ENCODE data around the gene SLC22A23. TPM values are rescaled to one million over a fixed set of nuclear protein-coding genes. Genes with fewer than 3 reads are reported as not detected.
"Not testable (repeated sequence)": the region's sequence is repeated elsewhere in the genome, so short reads cannot be mapped to it uniquely, and the experiment has no call there.

Gene SLC22A23
- total RNA-seq, 1 donor from 2014 or later: 18.7 TPM

DNA sequence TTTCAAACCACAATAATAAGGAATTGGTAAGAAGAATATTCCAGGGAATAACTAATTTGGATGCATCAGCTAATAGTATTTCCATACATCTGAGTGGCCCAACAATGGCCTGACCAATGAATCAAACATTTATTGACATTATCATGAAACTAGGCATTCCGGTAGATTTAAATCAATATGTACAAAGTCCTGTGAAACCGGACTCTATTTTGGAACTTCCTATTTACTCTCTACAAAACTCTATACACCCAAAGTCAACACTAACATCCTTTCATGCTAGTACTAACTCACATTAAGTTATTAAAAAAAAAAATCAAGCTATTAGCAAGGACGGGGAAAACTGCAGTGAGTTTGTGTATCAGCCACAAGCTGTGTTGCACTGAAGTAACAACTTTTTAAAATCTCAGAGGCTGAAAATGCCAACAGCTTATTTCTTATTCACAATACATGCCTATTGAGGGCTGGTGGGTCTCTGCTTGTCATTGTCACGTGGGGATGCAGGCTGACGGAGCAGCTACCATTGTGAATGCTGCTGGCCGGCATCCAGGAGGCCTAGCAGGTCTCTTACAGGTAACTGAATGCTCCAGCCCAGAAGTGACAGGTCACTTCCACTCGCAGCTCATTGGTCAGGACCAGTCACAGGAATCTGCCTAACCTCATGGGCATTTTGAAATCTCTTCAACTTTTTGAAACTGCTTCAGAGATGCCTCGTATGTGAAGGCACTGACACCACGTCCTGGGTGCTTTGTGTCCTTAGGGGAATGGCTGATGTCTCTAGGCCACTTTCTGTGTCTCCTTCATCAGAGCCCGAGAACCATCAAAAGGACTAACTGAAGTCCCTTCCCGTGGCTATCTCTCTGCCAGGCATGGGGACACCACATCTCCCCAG, 76.3 kb downstream of the SLC22A23 start:
- DNase-seq (ENCODE audit: low read depth): peak; percentile 61
- no peaks in the 10 kb centered on the region for H3K27me3 ChIP-seq (ENCODE audit: control insufficient read depth, insufficient read depth, low read length)
- H3K36me3 ChIP-seq (ENCODE audit: control insufficient read depth, insufficient read depth, low read length): no peaks in the 10 kb centered on the region
- FAIRE-seq: no peak
- no peak for TF ChIP-seq CTCF (IDR thresholded peaks at IDR 0.05; ENCODE audit: insufficient read depth, low read length, severe bottlenecking)
- no peak overlapping the region for H3K4me3 ChIP-seq (ENCODE audit: low read depth, low read length)

GRCh38 chr6:3379482-3380060, 77.3 kb downstream of the SLC22A23 start:
- no peaks in the 10 kb centered on the region for H3K36me3 ChIP-seq (ENCODE audit: control insufficient read depth, insufficient read depth, low read length)
- no peak for TF ChIP-seq CTCF (IDR thresholded peaks at IDR 0.05; ENCODE audit: insufficient read depth, low read length, severe bottlenecking)
- no peak overlapping the region for H3K4me3 ChIP-seq (ENCODE audit: low read depth, low read length)
- no peak for FAIRE-seq
- no peaks in the 10 kb centered on the region for H3K27me3 ChIP-seq (ENCODE audit: control insufficient read depth, insufficient read depth, low read length)
- peak; percentile 69 for DNase-seq (ENCODE audit: low read depth)

GRCh38 chr6:3378808-3379207, 78.0 kb downstream of the SLC22A23 start:
- not testable (repeated sequence) for H3K36me3 ChIP-seq (ENCODE audit: control insufficient read depth, insufficient read depth, low read length); FAIRE-seq; H3K27me3 ChIP-seq (ENCODE audit: control insufficient read depth, insufficient read depth, low read length); DNase-seq (ENCODE audit: low read depth); H3K4me3 ChIP-seq (ENCODE audit: low read depth, low read length)

DNA sequence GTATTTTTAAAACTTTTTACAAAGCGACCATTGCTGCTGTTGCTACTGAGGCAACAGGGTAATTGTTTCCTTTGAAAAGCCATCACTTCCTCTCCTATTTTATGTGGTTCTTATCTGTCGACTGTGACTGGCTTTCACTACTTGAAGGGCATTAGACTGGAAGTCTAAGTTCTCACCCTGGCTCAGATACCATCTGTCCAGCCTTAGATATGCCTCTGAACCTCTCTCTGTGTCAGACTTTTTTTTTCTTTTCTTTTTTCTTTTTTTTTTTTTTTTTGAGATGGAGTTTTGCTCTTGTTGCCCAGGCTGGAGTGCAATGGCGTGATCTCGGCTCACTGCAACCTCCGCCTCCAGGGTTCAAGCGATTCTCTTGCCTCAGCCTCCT, 78.5 kb downstream of the SLC22A23 start:
- not testable (repeated sequence) for H3K36me3 ChIP-seq (ENCODE audit: control insufficient read depth, insufficient read depth, low read length); FAIRE-seq; H3K27me3 ChIP-seq (ENCODE audit: control insufficient read depth, insufficient read depth, low read length); H3K4me3 ChIP-seq (ENCODE audit: low read depth, low read length); DNase-seq (ENCODE audit: low read depth)

GRCh38 chr6:3377536-3378397, 79.1 kb downstream of the SLC22A23 start:
- Histone ChIP-seq H3K36me3 (ENCODE audit: control insufficient read depth, insufficient read depth, low read length) (peaks cover 3% of the 10 kb centered on the region), H3K4me3 (ENCODE audit: low read depth, low read length) (no peak overlapping the region), H3K27me3 (ENCODE audit: control insufficient read depth, insufficient read depth, low read length) (no peaks in the 10 kb centered on the region)
- no peak for TF ChIP-seq CTCF (IDR thresholded peaks at IDR 0.05; ENCODE audit: insufficient read depth, low read length, severe bottlenecking)
- DNase-seq (ENCODE audit: low read depth) (peak; percentile 92), FAIRE-seq (no peak)

- H3K4me3 ChIP-seq (ENCODE audit: low read depth, low read length): no peak overlapping the region
- H3K27me3 ChIP-seq (ENCODE audit: control insufficient read depth, insufficient read depth, low read length): no peaks in the 10 kb centered on the region
- H3K36me3 ChIP-seq (ENCODE audit: control insufficient read depth, insufficient read depth, low read length): peaks cover 3% of the 10 kb centered on the region
- FAIRE-seq (no peak), DNase-seq (ENCODE audit: low read depth) (no peak)
- TF ChIP-seq CTCF (IDR thresholded peaks at IDR 0.05; ENCODE audit: insufficient read depth, low read length, severe bottlenecking): no peak
Measured at GRCh38 chr6:3376893-3377535, 79.8 kb downstream of the SLC22A23 start.

Measured in bronchial epithelial cell (primary cell).